Common myeloid progenitor, CD34-positive (primary cell): Measurements from ENCODE around the gene MRPS21.

ENCODE experiments used
- CTCF ChIA-PET: fragments of 350-600 bp; sonication (Branson Sonifier 250); formaldehyde crosslinking; loops from one replicate; lab custom pipeline; 2021; ENCODE audit warnings: antibody characterized with exemption; lab: Charles Lee
- POLR2A ChIA-PET: fragments of 350-600 bp; sonication (Branson Sonifier 250); formaldehyde crosslinking; loops from one replicate; lab custom pipeline; 2021; ENCODE audit warnings: antibody characterized with exemption; lab: Charles Lee
- DNase-seq, 3 donors: peaks; one replicate each; pipeline versions ENCODE4 v3.0.0 to v3.0.0-alpha.2; 2013
- H3K27ac ChIP-seq, 2 experiments: 1 replicate in 1 of 2; 2 replicates in 1 of 2; pipeline ENCODE4 v1.7.0; 2013; ENCODE audit warnings: inconsistent platforms in 2 of 2, low read length in 2 of 2, mild to moderate bottlenecking in 2 of 2, low read depth in 1 of 2, moderate library complexity in 1 of 2; ENCODE audit not compliant: severe bottlenecking in 2 of 2, insufficient read depth in 1 of 2, poor library complexity in 1 of 2
- H3K27me3 ChIP-seq, 5 experiments: replicated peaks in 2 of 5; 1 replicate in 3 of 5; 2 replicates in 2 of 5; pipeline versions ENCODE4 v1.6.1 to v1.7.0; 2013; ENCODE audit warnings: low read length in 4 of 5, mild to moderate bottlenecking in 2 of 5, moderate library complexity in 2 of 5, inconsistent platforms in 1 of 5; ENCODE audit not compliant: insufficient read depth in 5 of 5, control insufficient read depth in 4 of 5
- H3K36me3 ChIP-seq, 4 experiments: 1 replicate in 2 of 4; 2 replicates in 2 of 4; pipeline versions ENCODE4 v1.6.1 to v1.7.0; 2013; ENCODE audit warnings: low read length in 3 of 4, control low read depth in 1 of 4, mild to moderate bottlenecking in 1 of 4; ENCODE audit not compliant: control insufficient read depth in 4 of 4, insufficient read depth in 4 of 4
- H3K4me1 ChIP-seq, 4 experiments: 1 replicate in 3 of 4; 2 replicates in 1 of 4; pipeline versions ENCODE4 v1.6.1 to v1.7.1; 2013; ENCODE audit warnings: low read length in 3 of 4, mild to moderate bottlenecking in 3 of 4, control low read depth in 1 of 4, inconsistent platforms in 1 of 4, moderate library complexity in 1 of 4; ENCODE audit not compliant: control insufficient read depth in 4 of 4, insufficient read depth in 4 of 4; ENCODE audit errors: control extremely low read depth in 1 of 4
- H3K4me3 ChIP-seq, 7 experiments: 1 replicate in 4 of 7; 2 replicates in 3 of 7; pipeline versions ENCODE4 v1.5.1 to v1.7.0; 2013; ENCODE audit warnings: mild to moderate bottlenecking in 7 of 7, low read length in 6 of 7, moderate library complexity in 6 of 7, inconsistent platforms in 2 of 7, low read depth in 2 of 7, control low read depth in 1 of 7; ENCODE audit not compliant: insufficient read depth in 4 of 7, control insufficient read depth in 1 of 7; ENCODE audit errors: extremely low read depth in 1 of 7
- H3K9me3 ChIP-seq, 5 experiments: 1 replicate in 4 of 5; 2 replicates in 1 of 5; pipeline versions ENCODE4 v1.6.1 to v1.7.1; 2013; ENCODE audit warnings: low read length in 4 of 5, mild to moderate bottlenecking in 2 of 5, inconsistent platforms in 1 of 5, low read depth in 1 of 5, moderate library complexity in 1 of 5; ENCODE audit not compliant: control insufficient read depth in 4 of 5, insufficient read depth in 2 of 5; ENCODE audit errors: control extremely low read depth in 1 of 5
- WGBS: methylation state at CpG from one replicate; pipeline ENCODE4 v1.1.5; 2013; ENCODE audit not compliant: insufficient coverage; 5-methylcytosine and 5-hydroxymethylcytosine counted together

The MRPS21 gene

DNA sequence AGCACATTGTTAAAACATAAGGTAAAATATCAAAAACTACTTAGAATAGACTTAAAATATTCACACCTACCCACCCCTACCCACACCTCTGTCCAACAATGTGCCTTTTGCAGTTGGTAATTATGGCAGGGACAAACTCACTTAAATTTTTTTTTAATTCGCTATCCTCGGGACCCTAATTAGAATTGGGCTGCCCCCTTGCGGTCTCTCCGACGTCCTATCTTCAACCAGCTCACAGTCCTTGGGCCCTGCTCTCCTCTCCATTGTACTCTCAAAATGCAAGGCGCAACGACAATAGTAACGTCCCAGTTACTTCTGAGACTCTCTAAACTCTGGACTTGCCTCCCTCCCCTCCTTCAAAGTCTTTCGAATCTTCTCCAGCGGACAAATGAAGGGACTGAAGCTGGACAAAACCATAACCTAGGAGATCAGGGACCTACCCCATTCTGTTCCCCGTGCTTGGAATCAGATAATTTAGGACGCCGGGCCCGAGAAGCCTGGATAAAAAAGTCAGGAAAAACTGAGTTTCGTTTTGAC, 12.4 kb upstream of the MRPS21 start:
- H3K27ac ChIP-seq = no peak overlapping the region
- H3K27me3 ChIP-seq = peaks cover 0 to 16% (median 8%) of the 10 kb centered on the region in 5 experiments
- H3K9me3 ChIP-seq = no peaks in the 10 kb centered on the region
- peaks cover 6 to 18% (median 14%) of the 10 kb centered on the region in 4 experiments for H3K4me1 ChIP-seq
- 2% methylated on average over 14 of the region's 15 CpGs for WGBS
- DNase-seq = peak; percentile 78 to 84 (median 81)
- peak overlapping the region in 6 of 7 experiments; percentile 24 to 76 (median 60) for H3K4me3 ChIP-seq
- ChIA-PET POLR2A (interaction anchor here (0.7 to 1.2 kb wide), 4 partner anchors 8 to 26 kb away, joined by 3 to 4 read pairs (median 3); partner anchors contain the start of genes C1orf54 and CA14), CTCF (interaction anchor here (1.3 to 16.4 kb wide), 4 partner anchors 9 to 24 kb away, joined by 5 to 246 read pairs (median 8); partner anchors contain the start of genes APH1A, C1orf54 and CA14)
- H3K36me3 ChIP-seq = no peaks in the 10 kb centered on the region

GRCh38 chr1:150281758-150282557, 11.7 kb upstream of the MRPS21 start, which contains the start of gene CIART:
Gene CIART (plus strand): TSS chr1:150282554. CDS start chr1:150283268, 714 bp downstream.
- POLR2A ChIA-PET = interaction anchor here (0.6 to 1.2 kb wide), 5 partner anchors 9 to 26 kb away, joined by 3 to 4 read pairs (median 3); partner anchors contain the start of genes C1orf54 and CA14
- WGBS = 1% methylated on average over 31 of the region's 46 CpGs
- Histone ChIP-seq H3K36me3 (no peaks in the 10 kb centered on the region), H3K27ac (no peak within 1 kb of the TSS), H3K9me3 (no peaks in the 10 kb centered on the region), H3K4me1 (peaks cover 6 to 18% (median 14%) of the 10 kb centered on the region in 4 experiments), H3K4me3 (peak within 1 kb of the TSS in 6 of 7 experiments; percentile 24 to 76 (median 60)), H3K27me3 (peaks cover 0 to 16% (median 8%) of the 10 kb centered on the region in 5 experiments)
- peak; percentile 91 to 98 (median 96) for DNase-seq
- CTCF ChIA-PET = interaction anchor here (0.5 to 16.4 kb wide), 6 partner anchors 9 to 1686 kb away, joined by 3 to 246 read pairs (median 6); partner anchors contain the start of genes APH1A, C1orf54 and CA14

DNA sequence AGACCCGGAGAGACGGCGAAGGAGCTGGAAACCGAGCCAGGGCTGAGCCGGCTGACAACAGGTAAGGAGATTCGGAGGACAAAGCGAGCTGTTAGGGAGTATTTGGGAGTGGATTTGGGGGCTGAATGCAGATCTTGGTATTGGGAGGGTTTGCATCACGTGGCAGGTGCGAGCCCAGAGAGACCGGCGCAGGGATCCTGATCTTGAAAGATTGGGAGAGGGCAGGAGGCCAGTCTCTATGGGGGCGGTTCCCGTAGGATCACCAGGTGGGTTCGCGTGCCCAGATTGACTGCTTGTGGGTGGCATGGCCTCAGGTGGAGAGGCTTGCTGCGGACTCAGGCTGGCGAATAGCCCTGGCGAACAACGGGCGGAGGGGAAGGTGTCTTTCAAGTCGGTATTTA, 11.1 kb upstream of the MRPS21 start:
- Histone ChIP-seq H3K9me3 (no peaks in the 10 kb centered on the region), H3K27me3 (peaks cover 0 to 16% (median 8%) of the 10 kb centered on the region in 5 experiments), H3K36me3 (no peaks in the 10 kb centered on the region), H3K4me1 (peaks cover 6 to 18% (median 14%) of the 10 kb centered on the region in 4 experiments), H3K4me3 (peak overlapping the region in 3 of 7 experiments; percentile 17 to 42 (median 33)), H3K27ac (no peak overlapping the region)
- no peak for DNase-seq
- CTCF ChIA-PET = interaction anchor here (0.5 to 16.4 kb wide), 4 partner anchors 13 to 1685 kb away, joined by 3 to 246 read pairs (median 6); partner anchors contain the start of genes APH1A and CA14
- WGBS = 15% methylated on average over 19 of the region's 21 CpGs
- POLR2A ChIA-PET = interaction anchor here (0.6 kb wide), 1 partner anchor 26 kb away, joined by 3 read pairs; no protein-coding TSS in a partner anchor

- H3K4me3 ChIP-seq = no peak overlapping the region
- CTCF ChIA-PET = interaction anchor here (16.4 kb wide), 1 partner anchor 26 kb away, joined by 246 read pairs; the partner anchor contains the start of gene CA14
These were observed 10.4 kb upstream of the MRPS21 start for GRCh38 chr1:150283260-150283659.

DNA sequence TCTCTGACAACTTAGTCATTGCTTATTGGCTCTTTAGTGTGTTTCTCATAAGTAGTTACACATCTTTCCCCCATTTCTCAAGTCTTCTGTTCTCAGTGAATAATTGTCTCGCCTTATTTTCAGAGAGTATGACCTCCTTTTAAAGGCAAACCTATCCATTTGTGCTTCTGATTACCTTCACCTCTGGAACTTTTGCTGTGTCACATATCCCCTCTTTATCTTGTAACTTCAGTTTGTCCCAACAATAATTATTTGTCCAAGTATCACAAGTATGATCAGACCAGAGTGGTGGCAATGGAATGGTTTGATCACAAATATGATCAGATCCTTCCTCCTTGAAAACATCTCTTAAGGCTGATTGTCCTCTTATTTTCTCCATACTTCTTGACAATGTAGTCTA, 5.3 kb upstream of the MRPS21 start:
- Histone ChIP-seq H3K9me3 (no peaks in the 10 kb centered on the region), H3K27me3 (peaks cover 0 to 2% (median 0%) of the 10 kb centered on the region in 5 experiments), H3K27ac (no peak overlapping the region), H3K4me1 (peaks cover 0 to 6% (median 6%) of the 10 kb centered on the region in 4 experiments), H3K36me3 (no peaks in the 10 kb centered on the region), H3K4me3 (no peak overlapping the region)
- POLR2A ChIA-PET = no interaction called here
- 100% methylated on average over 1 of the region's 1 CpG for WGBS
- CTCF ChIA-PET = interaction anchor here (0.6 to 3.0 kb wide), 3 partner anchors 12 to 235 kb away, joined by 3 to 14 read pairs (median 3); partner anchors contain the start of gene CA14
- no peak for DNase-seq

More at GRCh38 chr1:150283260-150283659, 10.4 kb upstream of the MRPS21 start:
- WGBS = 95% methylated on average over 9 of the region's 12 CpGs
- POLR2A ChIA-PET = no interaction called here
- no peaks in the 10 kb centered on the region for H3K9me3 ChIP-seq
- H3K36me3 ChIP-seq = no peaks in the 10 kb centered on the region
- DNase-seq = no peak
- H3K27ac ChIP-seq = no peak overlapping the region
- peaks cover 6 to 18% (median 14%) of the 10 kb centered on the region in 4 experiments for H3K4me1 ChIP-seq
- peaks cover 0 to 16% (median 8%) of the 10 kb centered on the region in 5 experiments for H3K27me3 ChIP-seq

GRCh38 chr1:150288822-150289221, 4.8 kb upstream of the MRPS21 start:
- no peak overlapping the region for H3K27ac ChIP-seq
- no peak for DNase-seq
- 91% methylated on average over 4 of the region's 4 CpGs for WGBS
- H3K9me3 ChIP-seq = no peaks in the 10 kb centered on the region
- H3K27me3 ChIP-seq = no peaks in the 10 kb centered on the region
- ChIA-PET POLR2A (no interaction called here), CTCF (interaction anchor here (1.5 kb wide), 1 partner anchor 13 kb away, joined by 3 read pairs; no protein-coding TSS in a partner anchor)
- no peak overlapping the region for H3K4me3 ChIP-seq
- no peaks in the 10 kb centered on the region for H3K36me3 ChIP-seq
- peaks cover 0 to 9% (median 7%) of the 10 kb centered on the region in 4 experiments for H3K4me1 ChIP-seq
